ENCODE data around the gene TBC1D10A.
"Not testable (repeated sequence)": the region's sequence is repeated elsewhere in the genome, so short reads cannot be mapped to it uniquely, and the experiment has no call there.

Gene TBC1D10A

DNA sequence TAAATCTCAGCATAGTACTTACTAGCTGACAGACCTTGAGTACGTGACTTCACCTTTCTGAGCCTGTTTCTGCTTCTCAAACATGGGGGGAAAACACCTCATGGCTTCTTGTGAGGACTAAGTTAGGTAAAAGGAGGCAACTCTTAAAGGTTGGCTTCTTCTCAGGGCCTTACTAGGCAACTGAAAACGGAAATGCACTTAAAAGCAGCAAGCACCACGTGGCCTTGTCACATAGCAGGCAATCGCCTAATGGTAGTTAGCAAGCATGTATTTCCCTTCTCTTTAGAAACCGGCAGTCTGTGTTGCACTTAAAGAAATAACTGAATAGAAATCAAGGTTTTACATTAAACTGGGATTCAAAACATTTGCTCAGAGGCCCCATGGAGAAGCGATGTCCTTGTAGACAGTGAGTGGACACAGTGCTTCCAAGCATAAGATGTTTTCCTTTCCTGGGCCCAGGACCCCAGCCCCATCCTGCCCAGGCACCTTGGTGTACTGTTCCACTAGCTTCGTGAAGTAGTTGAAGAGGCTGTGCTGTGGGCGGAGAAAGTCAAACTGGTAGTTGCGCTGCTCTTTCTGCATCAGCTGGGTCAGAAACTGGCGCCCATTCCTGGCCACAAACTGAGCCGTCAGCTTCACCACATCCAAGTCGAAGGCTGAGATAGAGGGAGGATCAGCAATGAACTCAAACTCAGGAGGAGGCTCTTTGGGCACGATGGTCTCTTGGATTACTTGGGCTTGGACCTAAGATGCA, 17.9 kb upstream of the TBC1D10A start:
- DNase-seq: no peak

DNA sequence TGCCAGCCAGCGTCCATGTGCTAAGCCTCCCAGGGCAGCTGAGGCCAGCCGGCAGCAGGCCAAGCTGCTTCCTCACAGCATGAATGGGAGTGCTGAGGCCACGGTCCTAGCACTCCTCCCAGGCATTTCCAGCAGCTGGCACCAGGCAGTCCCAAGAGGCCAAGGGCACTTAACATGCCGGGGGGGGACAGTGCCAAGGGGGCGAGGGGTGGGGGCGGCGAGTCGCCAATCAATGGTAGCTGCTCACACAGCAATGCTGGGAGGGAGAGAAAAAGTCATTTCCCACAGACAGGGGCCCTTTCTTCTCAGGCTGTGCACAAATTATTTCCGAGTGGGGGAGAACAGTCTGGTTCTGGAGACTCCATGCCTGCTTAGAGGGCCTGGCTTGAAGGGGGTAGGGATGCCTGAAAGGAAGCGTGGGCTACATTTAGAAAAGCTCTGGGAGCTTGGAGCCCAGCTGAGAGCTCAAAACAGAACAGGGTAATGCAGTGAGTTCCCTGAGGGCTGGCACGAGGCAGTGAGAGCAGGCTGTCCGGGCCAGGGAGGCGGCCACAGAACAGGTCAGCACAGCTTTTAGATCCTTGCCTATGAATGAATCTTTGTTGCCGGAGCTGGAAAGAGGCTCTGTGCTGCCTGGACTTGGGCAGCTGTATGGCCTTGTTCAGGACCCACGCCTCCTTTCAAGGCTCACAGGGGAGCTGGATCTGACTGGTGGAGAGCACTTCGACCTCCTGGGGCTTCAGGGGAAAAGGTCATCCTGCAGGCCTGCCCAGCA, 14.4 kb upstream of the TBC1D10A start:
- DNase-seq: no peak

DNA sequence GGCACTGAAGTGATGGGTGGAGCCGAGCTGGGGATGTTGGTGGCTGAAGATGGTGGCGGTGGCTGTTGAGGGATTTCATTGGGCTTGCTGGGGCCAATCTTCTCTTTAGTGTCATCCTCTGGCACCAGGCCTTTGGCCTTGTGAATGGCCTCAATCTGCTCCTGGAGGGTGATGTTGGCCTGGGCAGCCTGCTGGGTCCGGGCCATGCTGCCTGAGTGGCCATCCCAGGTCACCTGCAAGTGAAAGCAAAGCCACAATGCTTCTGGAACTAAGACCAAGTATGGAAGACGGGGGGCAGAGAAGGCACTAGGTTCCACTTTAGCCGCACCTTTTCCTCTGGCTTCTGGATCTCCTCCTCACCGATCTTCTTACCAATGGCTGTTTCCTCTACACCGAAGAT, 12.1 kb upstream of the TBC1D10A start:
- no peak for DNase-seq

DNA sequence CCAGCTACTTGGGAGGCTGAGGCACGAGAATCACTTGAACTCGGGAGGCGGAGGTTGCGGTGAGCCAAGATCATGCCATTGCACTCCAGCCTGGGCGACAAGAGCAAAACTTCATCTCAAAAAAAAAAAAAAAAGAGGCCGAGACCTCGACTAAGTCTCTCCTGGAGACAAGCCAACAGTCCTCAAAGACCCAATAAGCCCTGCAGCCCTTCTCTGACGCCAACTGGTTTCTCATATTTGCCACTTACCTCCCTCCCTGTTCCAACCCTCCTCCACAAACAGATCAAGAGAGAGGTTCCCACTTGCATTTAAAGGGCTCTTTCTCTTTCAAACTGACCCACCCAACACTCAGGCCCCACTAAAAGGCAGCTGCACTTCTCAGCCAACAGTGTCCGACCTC, 11.6 kb upstream of the TBC1D10A start:
- DNase-seq: not testable (repeated sequence)

DNA sequence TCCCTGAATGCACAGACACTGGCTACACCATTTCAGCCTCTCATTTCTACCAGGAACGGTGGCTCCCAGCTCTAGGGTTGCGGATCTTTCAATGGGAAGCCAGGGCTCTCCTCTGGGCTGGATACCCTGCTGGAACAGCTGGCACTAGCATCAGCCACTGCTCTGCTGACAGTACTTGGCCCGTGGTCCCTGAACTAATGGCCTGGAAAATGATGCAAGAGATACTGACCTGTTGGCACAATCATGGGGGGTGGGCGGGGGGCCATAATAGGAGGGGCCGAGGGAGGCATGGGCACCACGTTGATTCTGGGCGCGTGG, 10.7 kb upstream of the TBC1D10A start:
- DNase-seq: no peak

DNA sequence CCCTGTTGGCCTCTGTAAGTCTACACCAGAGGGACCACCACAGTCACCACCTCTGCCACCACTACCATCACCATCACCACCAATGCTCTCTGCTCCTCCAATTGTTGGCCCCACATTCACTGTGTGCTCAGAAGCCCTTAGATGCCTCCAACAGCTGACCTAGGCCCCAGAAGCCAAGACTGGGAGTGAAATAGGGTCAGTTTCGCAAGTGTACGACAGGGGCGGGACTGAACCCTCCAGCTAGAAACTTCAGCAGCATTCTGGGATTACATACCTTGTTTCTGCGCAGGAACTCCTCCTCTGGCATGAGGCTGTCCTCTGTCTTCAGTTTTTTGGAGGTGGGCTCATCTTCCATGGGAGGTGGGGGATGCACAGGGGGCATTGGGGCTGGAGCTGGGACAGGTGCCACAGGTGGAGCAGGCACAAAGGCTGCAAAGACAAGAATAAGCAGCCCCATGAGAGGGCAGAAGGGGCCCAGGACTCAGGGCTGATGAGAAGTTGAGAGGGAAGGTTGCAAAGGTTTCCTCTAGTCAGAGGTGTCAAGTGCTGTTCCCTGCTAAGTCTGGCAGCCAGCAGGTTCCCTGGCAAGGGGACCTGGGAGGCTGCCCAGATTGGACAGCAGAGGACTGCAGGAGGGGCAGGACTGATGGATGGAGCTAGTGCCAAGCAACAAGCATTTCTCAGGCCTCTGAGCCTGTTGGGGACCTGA, 10.2 kb upstream of the TBC1D10A start:
- DNase-seq: no peak

DNA sequence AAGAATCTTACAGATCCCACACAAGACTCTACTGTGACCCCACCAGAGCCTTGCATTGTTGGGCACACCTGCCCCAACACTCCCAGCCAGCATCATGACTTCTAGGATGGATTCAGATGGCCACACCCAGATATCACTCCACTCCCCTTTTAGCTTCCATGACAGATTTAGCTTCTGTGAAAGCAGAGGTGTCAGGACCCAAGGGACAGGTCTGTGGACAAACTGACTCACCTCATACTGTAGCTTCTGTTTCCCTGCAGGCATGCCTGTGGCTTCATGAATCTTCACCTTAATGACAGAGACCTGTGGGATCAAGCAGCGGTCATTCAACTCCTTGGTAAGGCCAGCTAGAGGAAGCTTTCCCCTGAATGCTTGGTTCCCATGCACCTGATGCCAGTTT, 8.5 kb upstream of the TBC1D10A start:
- no peak for DNase-seq

DNA sequence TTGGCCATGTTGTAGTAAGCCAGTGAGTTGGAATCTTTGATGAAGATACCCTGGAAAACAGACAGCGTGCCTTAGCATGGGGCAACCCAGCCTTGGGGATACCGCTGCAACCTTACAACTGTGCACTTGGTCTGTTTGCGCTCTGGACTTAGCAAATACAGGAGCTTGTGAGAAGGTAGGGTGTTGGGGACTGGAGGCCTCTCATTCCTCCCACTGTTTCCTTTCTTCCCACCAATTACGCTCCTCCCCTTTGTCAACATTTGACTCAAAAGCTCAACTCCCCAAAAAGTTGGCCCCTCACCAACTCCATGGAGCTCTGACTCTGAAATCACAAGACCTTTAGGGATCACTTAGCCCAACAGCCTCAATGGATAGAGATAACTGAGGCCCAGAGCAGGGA, 7.9 kb upstream of the TBC1D10A start:
- DNase-seq: no peak

DNA sequence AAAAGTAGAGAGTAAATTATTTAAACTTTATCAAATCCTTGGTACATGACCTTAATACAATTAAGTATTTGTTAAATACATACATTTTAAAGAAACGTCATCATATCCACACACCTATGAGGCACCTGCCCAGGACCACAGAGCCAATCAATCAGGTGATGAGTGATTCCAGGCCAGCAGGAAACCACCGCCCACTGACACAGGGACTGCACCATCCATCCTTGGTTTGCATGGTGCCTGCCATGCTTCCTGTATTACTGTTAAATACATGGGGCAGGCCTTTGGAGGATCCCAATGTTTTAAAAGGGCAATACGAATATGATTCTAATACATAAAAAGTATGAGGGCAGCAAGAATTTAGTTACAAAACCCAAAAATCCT, 7.0 kb upstream of the TBC1D10A start:
- DNase-seq: no peak

DNA sequence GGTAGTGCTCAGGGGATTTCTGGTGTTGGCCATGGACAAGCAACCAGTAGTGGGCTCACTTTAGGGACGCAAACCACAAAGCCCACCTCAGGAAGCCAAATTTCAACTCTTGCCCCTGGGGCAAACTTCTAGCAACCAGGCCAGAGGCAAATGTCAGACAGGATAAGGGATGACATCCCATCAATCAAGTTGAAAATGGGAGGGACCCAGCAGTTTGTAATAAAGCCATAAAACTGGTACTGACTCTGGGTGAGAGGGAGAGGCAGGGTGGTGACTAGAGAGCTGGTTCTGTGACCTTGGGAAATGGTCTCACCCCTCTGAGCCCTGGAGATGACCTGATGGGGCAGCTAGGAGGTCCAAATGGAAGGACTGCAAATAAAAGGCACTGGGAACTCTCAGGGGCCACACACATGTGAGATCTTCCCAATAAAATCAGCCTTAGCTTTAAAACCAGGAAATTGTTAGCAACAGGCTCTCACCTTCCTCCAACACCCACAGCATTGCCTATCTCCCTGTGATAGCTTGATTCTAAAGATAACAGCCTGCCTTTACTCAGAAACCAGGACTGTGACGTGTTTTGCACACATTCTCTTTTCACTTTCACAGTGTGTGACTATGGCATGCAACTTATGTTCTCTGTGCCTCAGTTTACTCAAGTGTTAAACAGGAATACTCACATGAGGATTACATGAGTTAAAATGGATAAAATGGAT, 6.4 kb upstream of the TBC1D10A start:
- DNase-seq: no peak

DNA sequence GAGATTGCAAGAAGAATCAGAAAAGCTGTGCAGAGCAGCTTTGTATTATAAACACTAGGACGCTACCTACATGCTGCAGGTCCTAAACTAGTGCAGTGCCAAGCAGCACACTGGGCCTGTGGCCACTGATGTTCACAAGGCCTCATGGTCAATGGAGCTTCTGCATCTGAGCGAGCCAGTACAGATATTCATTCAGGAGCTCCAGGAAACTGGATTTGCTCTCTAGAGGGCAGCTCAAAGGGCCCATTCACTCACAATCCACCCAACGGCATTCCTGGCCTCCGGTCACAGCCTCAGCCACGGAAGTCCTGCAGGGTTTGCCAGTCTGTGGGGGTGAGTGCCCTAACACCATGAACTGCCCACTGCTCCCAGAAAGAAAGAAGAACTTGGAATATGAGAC, 5.8 kb upstream of the TBC1D10A start:
- DNase-seq: no peak

DNA sequence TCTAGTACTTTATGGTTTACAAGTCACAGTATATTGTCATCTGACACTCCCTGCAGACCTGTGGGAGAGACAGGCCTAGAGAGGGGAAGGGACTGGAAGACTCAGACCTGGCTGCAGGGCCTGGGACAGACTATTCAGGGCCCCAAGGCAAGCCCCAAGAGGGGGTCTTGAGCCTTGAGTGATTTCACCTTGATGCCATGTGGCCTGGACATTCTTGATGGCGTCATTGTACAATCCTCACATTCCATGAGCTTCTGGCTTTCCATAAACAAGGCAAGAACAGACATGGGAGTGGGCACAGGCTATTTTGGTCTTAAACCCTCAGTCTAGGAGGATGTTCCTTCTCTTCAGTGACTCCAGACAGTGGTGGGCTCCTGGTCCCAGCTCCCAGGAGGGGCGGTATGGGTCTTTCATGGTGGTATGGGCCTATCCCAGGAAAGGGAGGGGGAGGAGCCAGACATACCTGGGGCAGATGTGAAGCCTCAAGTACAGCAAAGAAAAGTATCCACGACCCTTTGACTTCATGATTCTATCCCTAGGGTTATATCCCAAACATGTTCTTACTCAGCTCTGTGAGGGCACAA, 1.8 kb upstream of the TBC1D10A start:
- DNase-seq: no peak

DNA sequence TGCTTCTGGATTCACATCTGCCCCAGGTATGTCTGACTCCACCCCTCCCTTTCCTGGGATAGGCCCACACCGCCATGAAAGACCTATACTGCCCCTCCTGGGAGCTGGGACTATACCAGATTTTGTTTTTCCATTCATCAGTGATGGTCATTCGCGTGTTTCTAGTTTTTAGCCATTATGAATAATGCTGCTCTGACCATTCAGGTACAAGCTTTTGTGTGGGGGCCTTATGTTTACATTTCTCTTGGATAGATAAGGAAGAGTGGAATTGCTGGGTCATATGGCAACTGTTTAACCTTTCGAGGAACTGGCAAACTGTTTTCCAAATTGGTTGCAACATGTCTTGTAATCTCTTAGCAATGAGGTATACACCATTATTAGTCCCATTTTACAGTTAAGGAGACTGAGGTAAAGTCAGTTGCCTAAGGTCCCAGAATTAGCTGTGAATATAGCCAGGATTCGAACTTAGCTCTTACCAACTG, 1.2 kb upstream of the TBC1D10A start:
- DNase-seq: no peak

DNA sequence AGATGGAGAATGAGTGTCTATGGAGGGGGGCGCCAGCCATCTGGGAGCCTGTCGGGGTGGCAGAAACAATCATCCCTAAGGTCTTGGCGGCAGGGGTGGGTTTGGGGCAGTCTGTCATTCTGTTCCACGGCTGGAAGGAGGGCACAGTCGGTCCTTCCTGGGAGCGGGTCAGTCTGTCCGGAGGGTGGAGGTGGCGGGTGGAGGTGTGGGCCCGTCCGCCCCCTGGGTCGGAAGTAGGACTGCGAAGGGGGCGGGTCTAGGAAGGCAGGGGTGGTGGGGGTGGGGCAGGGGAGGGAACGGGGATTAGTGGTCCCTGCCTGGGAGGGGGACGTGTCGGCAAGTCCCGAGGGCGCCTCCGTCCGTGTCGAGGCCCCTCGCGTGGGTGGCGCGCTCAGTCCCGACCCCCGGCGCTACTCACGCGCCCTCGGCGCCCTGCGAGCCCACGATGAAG, 461 bp downstream of the TBC1D10A start:
- DNase-seq: no peak

DNA sequence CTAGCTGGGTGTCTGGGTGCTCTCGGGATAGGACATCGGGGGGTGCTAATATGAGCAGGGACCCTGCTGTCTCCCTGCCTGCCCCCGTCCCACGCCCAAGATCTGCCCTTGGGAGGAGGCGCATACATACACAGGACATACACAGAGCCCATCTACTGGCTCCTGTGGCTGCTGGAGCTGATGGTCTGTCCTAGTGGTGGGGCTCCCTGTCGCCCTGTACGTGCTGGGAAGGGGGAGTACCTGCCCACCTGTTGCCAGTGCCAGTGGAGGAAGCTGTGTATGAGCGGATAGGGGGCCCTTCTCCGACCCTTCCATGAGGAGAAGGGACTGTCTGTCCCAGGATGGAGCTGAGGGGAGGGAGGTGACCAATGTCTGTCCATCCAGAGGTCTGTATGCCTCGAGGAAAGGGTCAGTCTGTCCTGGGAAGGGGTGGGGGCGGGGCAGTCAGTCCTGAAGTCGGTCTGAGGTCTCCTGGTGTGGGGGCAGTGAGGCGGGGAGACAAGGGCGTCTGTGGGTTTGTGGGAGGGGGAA, 952 bp downstream of the TBC1D10A start:
- DNase-seq: no peak

DNA sequence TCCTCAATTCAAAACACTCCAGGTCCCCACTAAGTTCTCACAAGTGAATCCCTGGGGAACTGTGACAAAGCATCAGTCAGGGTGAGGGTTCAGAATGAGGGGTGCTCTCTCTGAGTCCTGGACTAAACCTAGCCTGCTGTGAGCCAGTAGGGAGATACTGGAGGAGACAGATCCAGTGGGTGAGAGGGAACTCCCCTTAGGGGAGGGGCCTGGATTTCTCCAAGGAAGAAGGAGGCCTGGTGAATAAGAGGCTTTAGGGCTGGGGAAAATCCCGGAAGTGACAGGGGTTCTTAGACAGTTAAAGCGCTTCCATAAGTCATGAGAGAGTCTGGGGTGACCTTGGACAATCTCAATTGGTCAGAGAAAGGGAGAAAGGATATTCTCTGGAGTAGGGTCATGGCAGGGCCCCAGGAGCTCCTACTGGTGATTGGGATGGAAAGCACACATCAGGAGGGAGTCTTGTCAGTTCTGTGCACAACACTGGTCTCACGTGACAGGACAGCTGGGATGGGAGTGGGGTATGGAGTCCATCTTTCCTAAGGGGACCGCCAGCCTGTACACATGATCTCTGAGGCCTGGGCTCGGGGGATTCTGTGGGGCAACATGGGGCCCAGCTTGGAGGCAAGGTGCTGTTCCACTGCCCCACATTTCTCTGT, 1.5 kb downstream of the TBC1D10A start:
- no peak for DNase-seq

DNA sequence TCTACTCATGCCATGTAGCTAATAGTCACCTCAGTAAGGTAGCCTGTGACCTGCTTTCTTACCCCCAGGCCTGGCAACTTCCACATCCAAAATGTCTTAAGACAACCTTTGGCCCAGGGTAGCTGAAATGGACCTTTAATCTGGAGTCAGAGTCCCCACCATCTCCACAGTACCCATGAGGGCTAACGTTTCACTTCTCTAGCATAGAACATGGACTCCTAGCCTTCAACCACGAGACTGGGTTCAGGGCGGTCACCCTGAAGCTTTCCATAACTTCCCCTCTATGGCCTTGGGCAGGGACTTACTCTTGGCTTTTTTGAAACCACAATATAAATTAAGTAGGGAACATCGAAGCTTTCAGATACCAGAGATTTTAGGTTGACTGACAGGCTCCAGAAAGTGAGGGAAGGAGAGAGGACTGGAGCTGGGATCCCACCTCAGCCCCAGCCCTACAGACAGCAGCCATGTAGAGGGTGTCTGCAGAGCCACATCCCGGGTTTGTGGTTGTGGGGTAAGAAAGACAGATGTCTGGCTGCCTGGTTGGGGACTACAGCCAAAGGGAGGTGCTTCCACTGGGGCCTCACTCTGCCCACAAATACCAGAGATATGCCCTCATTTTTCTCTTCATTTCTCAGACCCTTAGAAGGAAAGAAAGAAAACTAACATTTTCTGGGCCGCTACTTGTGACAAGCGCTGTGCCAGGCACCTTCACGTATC, 2.6 kb downstream of the TBC1D10A start:
- DNase-seq: no peak

DNA sequence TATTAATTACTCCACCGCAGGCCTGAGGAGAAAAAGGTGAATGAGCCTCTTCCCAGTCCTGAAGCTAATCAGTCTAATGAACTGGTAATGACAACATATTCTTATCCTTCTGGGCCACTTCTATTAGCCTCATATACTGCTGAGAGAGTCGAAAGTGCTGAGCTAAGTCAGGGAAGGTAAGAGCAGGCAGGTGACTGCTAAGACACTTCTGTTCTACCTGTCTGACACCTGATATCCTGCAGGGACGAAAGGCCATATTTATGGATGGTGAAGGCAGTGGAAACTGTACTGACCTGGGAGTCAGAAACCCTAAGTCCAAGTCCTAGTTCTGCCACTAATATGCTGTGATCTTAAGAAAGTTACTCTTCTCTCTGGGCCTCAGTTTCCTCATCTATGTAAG, 3.5 kb downstream of the TBC1D10A start:
- DNase-seq: no peak

DNA sequence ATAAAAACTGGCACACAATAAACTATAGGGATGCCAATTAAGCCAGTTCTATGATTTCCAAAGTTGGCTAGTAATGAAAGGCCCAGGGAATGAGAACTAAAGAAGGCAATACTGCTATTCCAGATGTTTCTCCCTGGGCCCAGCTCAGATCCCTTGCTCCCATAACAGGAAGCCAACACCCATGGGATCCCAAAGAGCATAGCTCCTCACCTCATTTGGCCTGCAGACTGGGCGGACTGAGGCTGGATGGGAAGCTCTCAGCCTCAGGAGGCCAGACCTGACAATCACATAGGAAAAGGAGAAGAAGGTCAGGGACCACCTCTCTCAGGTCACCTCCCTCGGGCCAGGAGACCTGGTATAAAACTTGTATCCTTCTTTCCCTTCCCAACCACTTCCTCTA, 5.3 kb downstream of the TBC1D10A start:
- DNase-seq: no peak

DNA sequence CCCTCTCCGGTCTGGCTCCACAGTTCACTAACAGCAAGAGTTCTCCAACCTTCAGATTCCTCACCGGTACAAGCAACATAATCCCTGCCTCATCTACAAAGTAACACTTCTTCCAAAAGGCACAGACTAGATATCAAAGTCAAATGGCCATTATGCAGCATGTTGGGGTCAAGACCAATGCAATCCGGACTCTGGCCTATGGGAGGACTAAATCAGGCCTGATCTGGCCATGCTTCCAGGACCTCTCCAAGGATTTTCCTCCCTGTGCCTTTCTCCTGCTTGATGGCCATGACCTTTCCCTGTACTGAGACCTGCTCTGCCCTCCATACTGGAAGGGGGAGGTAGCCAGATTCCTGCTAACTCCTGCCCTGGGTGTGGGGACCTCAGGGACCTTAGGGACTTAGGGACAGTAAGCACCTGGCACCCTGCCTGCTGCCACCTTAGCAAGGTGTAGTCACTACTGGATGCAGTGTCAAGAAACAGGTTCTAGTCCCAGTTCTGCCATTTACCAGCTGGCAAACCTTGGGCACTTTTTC, 6.7 kb downstream of the TBC1D10A start:
- DNase-seq: no peak

DNA sequence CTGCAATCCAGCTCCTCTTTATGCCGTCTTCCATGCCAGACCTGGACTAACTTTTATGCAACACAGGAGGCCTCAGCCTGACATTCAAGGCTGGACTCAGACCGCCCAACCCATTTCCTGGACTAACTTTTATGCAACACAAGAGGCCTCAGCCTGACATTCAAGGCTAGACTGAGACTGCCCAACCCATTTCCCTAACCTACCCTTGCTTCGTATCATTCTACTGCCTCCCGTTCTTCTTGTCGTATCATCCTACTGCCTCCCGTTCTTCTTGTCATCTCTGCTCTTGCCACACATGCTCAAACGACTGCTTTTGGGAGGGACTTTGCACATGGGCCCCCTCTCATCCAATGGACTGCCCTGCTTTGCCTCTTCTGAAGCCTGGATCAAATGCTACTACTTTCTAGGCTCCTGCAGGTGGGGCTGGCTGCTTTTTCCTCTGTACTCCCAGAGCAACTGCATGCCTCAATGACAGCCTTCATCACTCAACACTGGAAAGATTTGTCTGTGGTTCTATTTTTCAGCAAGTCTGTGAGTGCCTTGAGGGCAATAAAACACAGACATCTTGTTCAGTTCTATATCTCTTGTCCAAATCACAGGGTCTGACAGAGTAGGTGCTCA, 7.8 kb downstream of the TBC1D10A start:
- no peak for DNase-seq

All from activated naive CD4-positive, alpha-beta T cell treated with anti-CD3 and anti-CD28 coated beads, Interleukin-2, amount 50 U/mL, for 16 hours (primary cell).